IMR-90 (cell line): ENCODE measurements around the gene PYGO2. TPM values are rescaled to one million over a fixed set of nuclear protein-coding genes. Genes with fewer than 3 reads are reported as not detected.

ENCODE experiments used
- ATAC-seq: fragments of 200-7000 bp; cut with Tn5 transposase; 2 replicates; pipeline ENCODE4 v1.9.1; 2020; ENCODE audit warnings: low read depth, mild to moderate bottlenecking, moderate library complexity
- BruUV-seq: library from RNA; stranded (reverse); fragments of 400-500 nt; replicated peaks from 2 replicates; lab custom pipeline; 2021; lab: Mats Ljungman, UMichigan
- CTCF ChIA-PET: fragments of 300-600 bp; formaldehyde crosslinking; extraction: SDS; loops from one replicate; lab custom pipeline; 2021; ENCODE audit warnings: antibody characterized with exemption; lab: Yijun Ruan, JAX
- POLR2A ChIA-PET: fragments of 300-600 bp; sonication (Branson Sonifier 250); formaldehyde crosslinking; loops from one replicate; lab custom pipeline; 2022; ENCODE audit warnings: antibody characterized with exemption; ENCODE audit not compliant: unreplicated experiment; lab: Charles Lee
- DNase-seq: peaks from one replicate; pipeline ENCODE4 v3.0.0; 2013
- H2AFZ ChIP-seq: replicated peaks from 2 replicates; pipeline ENCODE3; 2013; ENCODE audit warnings: low read length, mild to moderate bottlenecking; ENCODE audit not compliant: poor library complexity
- H2AK5ac ChIP-seq: 2 replicates; pipeline ENCODE4 v1.6.1; 2013; ENCODE audit warnings: low read depth, low read length, inconsistent platforms
- H2AK9ac ChIP-seq: replicated peaks from 2 replicates; pipeline ENCODE3; 2013; ENCODE audit warnings: mild to moderate bottlenecking, low read depth, low read length, moderate library complexity; ENCODE audit not compliant: poor library complexity
- H2BK120ac ChIP-seq: 2 replicates; pipeline ENCODE4 v1.6.1; 2013; ENCODE audit warnings: low read depth, low read length, inconsistent platforms
- H2BK15ac ChIP-seq: 3 replicates; pipeline ENCODE4 v1.6.1; 2013; ENCODE audit warnings: low read depth, low read length, inconsistent platforms
- H2BK20ac ChIP-seq: 2 replicates; pipeline ENCODE4 v1.6.1; 2013; ENCODE audit warnings: low read depth, mild to moderate bottlenecking, inconsistent platforms, low read length, moderate library complexity
- H2BK5ac ChIP-seq: 2 replicates; pipeline ENCODE4 v1.6.1; 2013; ENCODE audit warnings: mild to moderate bottlenecking, low read depth, low read length, inconsistent platforms; ENCODE audit not compliant: poor library complexity, severe bottlenecking
- H3K14ac ChIP-seq: replicated peaks from 2 replicates; pipeline ENCODE4 v1.6.1; 2013; ENCODE audit warnings: low read depth, low read length, inconsistent platforms
- H3K18ac ChIP-seq: 2 replicates; pipeline ENCODE4 v1.6.1; 2013; ENCODE audit warnings: low read depth, low read length, control low read depth
- H3K23ac ChIP-seq: 2 replicates; pipeline ENCODE4 v1.6.1; 2013; ENCODE audit warnings: low read depth, low read length, inconsistent platforms
- H3K27ac ChIP-seq: 2 replicates; pipeline ENCODE4 v1.5.1; 2013; ENCODE audit warnings: mild to moderate bottlenecking, control low read depth, low read length; ENCODE audit not compliant: insufficient read depth
- H3K27me3 ChIP-seq: 2 replicates; pipeline ENCODE4 v1.6.1; 2013; ENCODE audit warnings: low read length; ENCODE audit not compliant: control insufficient read depth, insufficient read depth
- H3K36me3 ChIP-seq: 2 replicates; pipeline ENCODE4 v1.6.1; 2013; ENCODE audit warnings: low read length, mixed read lengths; ENCODE audit not compliant: control insufficient read depth, insufficient read depth
- H3K4ac ChIP-seq: 2 replicates; pipeline ENCODE4 v1.6.1; 2013; ENCODE audit warnings: low read depth, low read length, inconsistent platforms
- H3K4me1 ChIP-seq: 2 replicates; pipeline ENCODE4 v1.6.1; 2013; ENCODE audit warnings: low read length, mixed read lengths; ENCODE audit not compliant: control insufficient read depth, insufficient read depth
- H3K4me2 ChIP-seq: 2 replicates; pipeline ENCODE4 v1.6.1; 2013; ENCODE audit warnings: low read depth, mild to moderate bottlenecking, control low read depth, low read length, moderate library complexity
- H3K4me3 ChIP-seq: 2 replicates; pipeline ENCODE4 v1.5.1; 2013; ENCODE audit warnings: low read depth, mild to moderate bottlenecking, control low read depth, low read length, moderate library complexity; ENCODE audit not compliant: insufficient read depth
- H3K56ac ChIP-seq: 2 replicates; pipeline ENCODE4 v1.6.1; 2013; ENCODE audit warnings: low read length, inconsistent platforms; ENCODE audit not compliant: insufficient read depth; ENCODE audit errors: extremely low read depth
- H3K79me1 ChIP-seq, 2 experiments: 2 replicates each; pipeline ENCODE4 v1.6.1; 2013; ENCODE audit warnings: low read length in 2 of 2, inconsistent platforms in 1 of 2, low read depth in 1 of 2
- H3K9ac ChIP-seq: 2 replicates; pipeline ENCODE4 v1.6.1; 2013; ENCODE audit warnings: low read depth, low read length, control low read depth
- H3K9me1 ChIP-seq: 2 replicates; pipeline ENCODE4 v1.6.1; 2013; ENCODE audit warnings: low read length, inconsistent platforms; ENCODE audit not compliant: insufficient read depth
- H3K9me3 ChIP-seq: 2 replicates; pipeline ENCODE4 v1.6.1; 2013; ENCODE audit warnings: low read length; ENCODE audit not compliant: control insufficient read depth, insufficient read depth
- H4K20me1 ChIP-seq: 2 replicates; pipeline ENCODE4 v1.6.1; 2013; ENCODE audit warnings: low read length, inconsistent platforms; ENCODE audit not compliant: insufficient read depth
- H4K5ac ChIP-seq: 2 replicates; pipeline ENCODE4 v1.6.1; 2013; ENCODE audit warnings: mild to moderate bottlenecking, low read depth, low read length, control low read depth
- H4K8ac ChIP-seq, 2 experiments: 2 replicates each; pipeline ENCODE4 v1.6.1; 2013; ENCODE audit warnings: low read depth in 2 of 2, low read length in 2 of 2, control low read depth in 1 of 2, inconsistent platforms in 1 of 2
- H4K91ac ChIP-seq: 2 replicates; pipeline ENCODE4 v1.6.1; 2013; ENCODE audit warnings: low read depth, low read length, inconsistent platforms; ENCODE audit not compliant: insufficient read depth
- CEBPB ChIP-seq: IDR thresholded peaks from 2 replicates; pipeline ENCODE4 v1.6.1; 2012; ENCODE audit warnings: low read depth, low read length, improper control_type of control experiment
- CHD1 ChIP-seq: IDR thresholded peaks from 2 replicates; pipeline ENCODE4 v1.6.1; 2012; ENCODE audit warnings: low read depth, low read length, improper control_type of control experiment
- CTCF ChIP-seq: conservative IDR thresholded peaks from 2 replicates; pipeline ENCODE4 v1.5.1; 2012; ENCODE audit warnings: mild to moderate bottlenecking, low read depth, low read length, improper control_type of control experiment
- FOS ChIP-seq: fragments of 150-350 bp; IDR thresholded peaks from 2 replicates; pipeline ENCODE4 v1.6.1; 2016; ENCODE audit warnings: low read depth, low read length
- MAFK ChIP-seq: IDR thresholded peaks from 2 replicates; pipeline ENCODE4 v1.6.1; 2012; ENCODE audit warnings: low read depth, low read length, improper control_type of control experiment
- MAZ ChIP-seq: IDR thresholded peaks from 2 replicates; pipeline ENCODE4 v1.6.1; 2012; ENCODE audit warnings: low read depth, mild to moderate bottlenecking, low read length, improper control_type of control experiment, moderate library complexity, borderline replicate concordance
- MXI1 ChIP-seq: IDR thresholded peaks from 2 replicates; pipeline ENCODE4 v1.6.1; 2012; ENCODE audit warnings: low read depth, mild to moderate bottlenecking, low read length, moderate library complexity, borderline replicate concordance
- NFE2L2 ChIP-seq: fragments of 150-350 bp; IDR thresholded peaks from 2 replicates; pipeline ENCODE4 v1.6.1; 2016; ENCODE audit warnings: low read depth, mild to moderate bottlenecking, low read length
- POLR2A ChIP-seq: IDR thresholded peaks from 2 replicates; pipeline ENCODE4 v1.6.1; 2012; ENCODE audit warnings: mild to moderate bottlenecking, low read depth, low read length
- RAD21 ChIP-seq: IDR thresholded peaks from 2 replicates; pipeline ENCODE4 v1.6.1; 2012; ENCODE audit warnings: low read length, improper control_type of control experiment
- RCOR1 ChIP-seq: IDR thresholded peaks from 2 replicates; pipeline ENCODE4 v1.6.1; 2012; ENCODE audit warnings: mild to moderate bottlenecking, low read length, improper control_type of control experiment; ENCODE audit not compliant: insufficient replicate concordance
- RFX5 ChIP-seq: IDR thresholded peaks from 2 replicates; pipeline ENCODE4 v1.8.0; 2012; ENCODE audit warnings: low read depth, mild to moderate bottlenecking, low read length, moderate library complexity
- SMC3 ChIP-seq: fragments of 150-350 bp; IDR thresholded peaks from 2 replicates; pipeline ENCODE4 v1.6.1; 2016; ENCODE audit warnings: low read depth, mild to moderate bottlenecking, antibody characterized with exemption, low read length, moderate library complexity
- USF2 ChIP-seq: fragments of 150-350 bp; IDR thresholded peaks from 2 replicates; pipeline ENCODE4 v1.6.1; 2017; ENCODE audit warnings: mild to moderate bottlenecking, antibody characterized with exemption, low read length, low read depth
- WGBS, 2 experiments: methylation state at CpG; one replicate each; pipeline versions ENCODE4 v1.1.5 to v1.1.7; 2013; ENCODE audit warnings: missing lambda C conversion rate in 2 of 2; ENCODE audit not compliant: insufficient read length in 1 of 2; ENCODE audit errors: extremely low coverage in 2 of 2; 5-methylcytosine and 5-hydroxymethylcytosine counted together
- dilution Hi-C: fragments of 300-500 bp; cut with HindIII; formaldehyde crosslinking; loops from one replicate; pipeline ENCODE4 v1.14.3; 2018; ENCODE audit warnings: low sequenced_read_pairs; ENCODE audit not compliant: unreplicated experiment
- in situ Hi-C: fragments of 300-500 bp; cut with MboI; formaldehyde crosslinking; loops from 3 replicates; pipeline ENCODE4 v1.14.3; 2019; ENCODE audit warnings: low sequenced_read_pairs, inconsistent platforms, mixed read lengths
- intact Hi-C: fragments of 100-400 bp; cut with micrococcal nuclease; formaldehyde crosslinking; loops from 2 replicates; pipeline ENCODE4 v1.10.0; 2022
- polyA plus RNA-seq, 3 experiments: library from polyadenylated mRNA; depleted of rRNA; stranded (reverse); fragments of >200 nt; gene quantifications; 2 replicates each; pipeline ENCODE4 v1.2.3, GENCODE V29; 2012; ENCODE audit warnings: low replicate concordance in 1 of 3
- total RNA-seq: library from RNA; depleted of rRNA; stranded (reverse); fragments of >200 nt; gene quantifications from 2 replicates; pipeline ENCODE4 v1.2.3, GENCODE V29; 2012

PYGO2 gene
- total and polyA plus RNA-seq, 2 of the 4 experiments (the other 2 are of a cell fraction): 5.4 to 14.8 TPM

- no peak overlapping the region for H2AFZ ChIP-seq
- no peaks in the 10 kb centered on the region for H3K79me1 ChIP-seq
- ChIA-PET POLR2A (no interaction called here), CTCF (no interaction called here)
- no peaks in the 10 kb centered on the region for H3K9me1 ChIP-seq
- H2AK9ac ChIP-seq: no peak overlapping the region
- dilution Hi-C loops: no loop called here
- no peak for TF ChIP-seq MXI1
- TF ChIP-seq RCOR1: no peak
- no peak for TF ChIP-seq USF2
- TF ChIP-seq RFX5: no peak
- TF ChIP-seq RAD21: no peak
- TF ChIP-seq POLR2A: no peak
- TF ChIP-seq MAFK: no peak
- no peak for TF ChIP-seq NFE2L2
- no peak for TF ChIP-seq SMC3
- TF ChIP-seq CTCF: no peak
- TF ChIP-seq FOS: no peak
- no peak for TF ChIP-seq CEBPB
- TF ChIP-seq CHD1: no peak
- TF ChIP-seq MAZ: no peak
- no peak for ATAC-seq
- in situ Hi-C loops: no loop called here
- H3K27me3 ChIP-seq: peaks cover 31% of the 10 kb centered on the region
- H3K4ac ChIP-seq: no peak overlapping the region
- no peak overlapping the region for H2BK5ac ChIP-seq
- H3K56ac ChIP-seq: no peak overlapping the region
- H3K4me1 ChIP-seq: no peaks in the 10 kb centered on the region
- no peak overlapping the region for H4K5ac ChIP-seq
- 51% methylated on average over 3 of the region's 8 CpGs; no CpG with 5 or more reads in 1 of the 2 experiments for WGBS, 2 experiments
- no peak overlapping the region for H3K23ac ChIP-seq
- H2BK20ac ChIP-seq: no peak overlapping the region
- H3K9ac ChIP-seq: no peak overlapping the region
- H2BK120ac ChIP-seq: no peak overlapping the region
- no peak overlapping the region for H4K8ac ChIP-seq
- H3K14ac ChIP-seq: no peak overlapping the region
- no peak overlapping the region for H3K4me3 ChIP-seq
- no peak overlapping the region for H4K91ac ChIP-seq
- H3K18ac ChIP-seq: no peak overlapping the region
- H4K20me1 ChIP-seq: no peaks in the 10 kb centered on the region
- no peak overlapping the region for H2AK5ac ChIP-seq
- no TSS peak for BruUV-seq
- no peak overlapping the region for H2BK15ac ChIP-seq
- no peak for DNase-seq
- H3K27ac ChIP-seq: no peak overlapping the region
- intact Hi-C loops: no loop called here
- H3K4me2 ChIP-seq: no peak overlapping the region
- peaks cover 18% of the 10 kb centered on the region for H3K9me3 ChIP-seq
- no peaks in the 10 kb centered on the region for H3K36me3 ChIP-seq
These were observed 49.7 kb downstream of the PYGO2 start for GRCh38 chr1:154911691-154912550.
